ENCODE measurements around the gene SEZ6L2. TPM values are rescaled to one million over a fixed set of nuclear protein-coding genes. Genes with fewer than 3 reads are reported as not detected.

SEZ6L2 gene
- total and polyA plus RNA-seq, 2 of the 8 experiments (the other 6 are each of a cell fraction or from before 2014, with no cell fraction given), result 43.5 to 47.7 TPM

- Histone ChIP-seq H4K8ac (ENCODE audit: extremely low read depth, insufficient read depth, low read length) (no peak overlapping the region), H3K4ac (replicated peaks; ENCODE audit: insufficient read length, low read depth, low read length) (no peak overlapping the region), H4K20me1 (replicated peaks in 1 of 2; ENCODE audit: control insufficient read depth in 1 of 2, insufficient read depth in 2 of 2, low read length in 2 of 2) (peaks cover 0 to 5% of the 10 kb centered on the region in 2 experiments), H2AFZ (ENCODE audit: low read length) (no peak overlapping the region), H3K23ac (ENCODE audit: insufficient read length) (no peak overlapping the region), H4K5ac (ENCODE audit: insufficient read length, low read depth, low read length) (no peak overlapping the region), H2BK15ac (ENCODE audit: low read length) (no peak overlapping the region), H3K9me3 (ENCODE audit: insufficient read depth in 2 of 2, low read depth in 1 of 2, low read length in 1 of 2) (no peaks in the 10 kb centered on the region), H3K4me3 (ENCODE audit: extremely low read depth in 1 of 4, insufficient read depth in 2 of 4, low read depth in 3 of 4, low read length in 4 of 4) (no peak overlapping the region), H3K36me3 (ENCODE audit: control insufficient read depth in 2 of 4, insufficient read depth in 4 of 4, low read length in 3 of 4) (peaks cover 0 to 11% (median 6%) of the 10 kb centered on the region in 4 experiments; a peak in 5 of 8 replicates), H3K4me2 (ENCODE audit: insufficient read depth in 1 of 2, low read depth in 2 of 2, low read length in 2 of 2) (no peak overlapping the region), H2BK120ac (replicated peaks; ENCODE audit: low read depth, low read length) (no peak overlapping the region), H3K56ac (replicated peaks; ENCODE audit: insufficient read length, low read depth, low read length) (no peak overlapping the region), H3K27me3 (replicated peaks in 1 of 4; ENCODE audit: control insufficient read depth in 3 of 4, extremely low read depth in 1 of 4, insufficient read depth in 3 of 4, low read length in 3 of 4) (no peaks in the 10 kb centered on the region), H3K27ac (ENCODE audit: low read depth, low read length) (no peak overlapping the region), H2BK12ac (ENCODE audit: low read depth, low read length) (no peak overlapping the region), H3K14ac (ENCODE audit: insufficient read length) (no peak overlapping the region), H2AK5ac (ENCODE audit: low read depth, low read length) (no peak overlapping the region), H3K23me2 (ENCODE audit: low read depth, low read length) (peaks cover 5% of the 10 kb centered on the region; the same call in 1 of the 2 replicates), H2BK20ac (ENCODE audit: low read length) (no peak overlapping the region), H3K79me2 (ENCODE audit: control insufficient read depth in 1 of 2, insufficient read depth in 2 of 2, low read length in 2 of 2) (peaks cover 0 to 9% of the 10 kb centered on the region in 2 experiments; a peak in 2 of 4 replicates), H3K79me1 (ENCODE audit: low read depth, low read length) (peaks cover 9% of the 10 kb centered on the region), H3K18ac (ENCODE audit: extremely low read depth, low read length) (no peak overlapping the region), H3K4me1 (replicated peaks in 1 of 4; ENCODE audit: control insufficient read depth in 3 of 4, insufficient read depth in 4 of 4, low read length in 3 of 4) (no peaks in the 10 kb centered on the region), H3K9ac (replicated peaks in 1 of 4; ENCODE audit: extremely low read depth in 1 of 4, low read depth in 3 of 4, low read length in 3 of 4) (no peak overlapping the region; a peak in 1 of 7 replicates), H2BK5ac (ENCODE audit: low read depth, low read length) (no peak overlapping the region), H4K91ac (replicated peaks; ENCODE audit: insufficient read length, low read length) (no peak overlapping the region)
- DNase-seq (ENCODE audit: low read depth in 1 of 2, low spot score in 2 of 2) (no peak), FAIRE-seq (no peak)
- ChIA-PET CTCF (ENCODE audit: partially characterized antibody) (interaction anchor here (0.8 to 15.0 kb wide), 4 partner anchors 9 to 173 kb away, joined by 3 to 212 read pairs (median 7); partner anchors contain the start of genes MVP, PAGR1 and TLCD3B), POLR2A (ENCODE audit: partially characterized antibody) (interaction anchor here (0.9 to 1.6 kb wide), 3 partner anchors 29 to 51 kb away, joined by 3 to 7 read pairs (median 4); partner anchors contain the start of gene SEZ6L2)
- 88% methylated on average over 7 of the region's 10 CpGs; no CpG with 5 or more reads in 1 of the 2 experiments for WGBS, 2 experiments (ENCODE audit: extremely low coverage in 1 of 2, insufficient coverage in 1 of 2, insufficient read length in 1 of 2, insufficient replicate concordance in 2 of 2, low coverage in 1 of 2, low lambda C conversion rate in 2 of 2, missing lambda C conversion rate in 1 of 2)
- TF ChIP-seq ASH2L (IDR thresholded peaks at IDR 0.05; ENCODE audit: low read length) (no peak), CHD1 (IDR thresholded peaks at IDR 0.05; ENCODE audit: low read depth, low read length) (no peak), ATF2 (IDR thresholded peaks at IDR 0.05; ENCODE audit: low read length) (no peak), NANOG (IDR thresholded peaks at IDR 0.05; ENCODE audit: insufficient read depth, low read depth, low read length, poor library complexity, severe bottlenecking) (no peak), TEAD4 (IDR thresholded peaks at IDR 0.05; ENCODE audit: low read depth, low read length) (no peak), SIRT6 (IDR thresholded peaks at IDR 0.05; ENCODE audit: low read length) (no peak), SIN3A (conservative IDR thresholded peaks at IDR 0.05 in 1 of 2, IDR thresholded peaks at IDR 0.05 in 1 of 2; ENCODE audit: low read depth in 1 of 2, low read length in 2 of 2) (no peak), MAX (IDR thresholded peaks at IDR 0.05) (no peak)
Measured at GRCh38 chr16:29858149-29858849, 41.1 kb downstream of the SEZ6L2 start.
